Ishikawa (cell line): ENCODE data around the gene FA2H.

Experiments used
- EP300 ChIP-seq: IDR thresholded peaks from 2 replicates; pipeline ENCODE4 v1.6.1; 2012; ENCODE audit warnings: borderline replicate concordance
- RAD21 ChIP-seq: IDR thresholded peaks from 2 replicates; pipeline ENCODE4 v1.6.1; 2012; ENCODE audit warnings: low read depth
- TAF1 ChIP-seq: IDR thresholded peaks from 2 replicates; pipeline ENCODE4 v1.6.1; 2012; ENCODE audit warnings: low read depth, mild to moderate bottlenecking

DNA sequence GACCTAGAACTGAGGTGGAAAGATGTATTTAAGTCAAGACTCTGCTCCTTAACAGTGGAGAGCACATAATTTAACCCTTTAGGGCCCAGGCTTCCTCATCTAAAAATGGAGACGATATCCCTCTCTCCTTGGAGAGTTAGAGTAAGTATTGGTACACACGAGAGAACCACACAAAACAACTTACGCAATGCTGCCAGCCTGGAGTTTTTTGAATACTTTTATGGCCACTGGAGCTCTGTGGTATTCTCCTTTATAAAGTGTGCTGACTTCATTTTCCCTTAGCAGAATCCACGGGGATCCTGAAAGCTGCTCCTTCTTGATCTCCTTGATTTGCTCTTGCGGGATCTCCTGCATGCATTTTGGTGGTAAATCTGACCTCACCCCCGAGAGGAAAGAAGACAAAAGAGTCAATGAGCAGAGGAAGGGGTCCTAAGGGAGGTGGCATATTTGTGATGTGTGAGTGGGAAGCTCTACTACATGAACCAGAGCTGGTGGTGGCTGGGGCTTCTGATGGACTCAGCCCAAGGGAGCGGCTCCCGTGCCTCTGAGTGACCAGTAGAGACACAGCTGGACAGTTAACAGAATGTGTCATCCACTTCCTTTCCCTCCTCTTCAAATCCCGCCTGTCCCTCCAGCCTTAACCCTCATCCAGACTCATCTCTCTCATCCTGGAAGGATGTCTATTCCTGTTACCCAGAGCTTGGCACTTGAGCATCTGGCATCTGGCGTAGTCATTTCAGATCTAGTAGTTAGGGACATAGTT lies 83.3 kb downstream of the FA2H start:
- no peak for TF ChIP-seq RAD21
- TF ChIP-seq TAF1, result no peak
- no peak for TF ChIP-seq EP300
